ENCODE measurements around the gene VWF.

DNA sequence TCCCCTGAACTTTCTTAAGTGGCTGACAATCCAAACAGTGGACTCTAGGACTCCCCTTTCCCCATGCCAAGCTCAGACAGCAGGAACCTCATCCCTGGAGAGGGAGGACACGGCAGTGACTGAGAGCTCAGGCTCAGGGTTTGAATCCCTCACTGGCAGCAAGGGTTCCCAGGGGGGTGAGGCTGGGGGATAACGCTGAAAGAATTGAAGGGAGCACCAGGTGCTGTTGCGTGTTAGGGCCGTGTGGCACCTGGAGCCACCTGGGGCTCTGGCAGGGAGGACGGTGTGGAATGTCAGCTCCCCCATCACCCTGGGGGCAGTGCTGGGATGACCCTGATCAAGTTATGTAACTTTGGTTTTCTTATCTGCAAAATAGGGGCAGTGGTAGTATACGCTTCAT, 219.5 kb downstream of the VWF start:
- TF ChIP-seq POLR2A (IDR thresholded peaks at IDR 0.05; ENCODE audit: low read length) (no peak), GATA1 (IDR thresholded peaks at IDR 0.05; ENCODE audit: low read depth, low read length) (no peak)

Measured in erythroblast (primary cell).